ENCODE data around the gene RNF212.

The RNF212 gene

DNA sequence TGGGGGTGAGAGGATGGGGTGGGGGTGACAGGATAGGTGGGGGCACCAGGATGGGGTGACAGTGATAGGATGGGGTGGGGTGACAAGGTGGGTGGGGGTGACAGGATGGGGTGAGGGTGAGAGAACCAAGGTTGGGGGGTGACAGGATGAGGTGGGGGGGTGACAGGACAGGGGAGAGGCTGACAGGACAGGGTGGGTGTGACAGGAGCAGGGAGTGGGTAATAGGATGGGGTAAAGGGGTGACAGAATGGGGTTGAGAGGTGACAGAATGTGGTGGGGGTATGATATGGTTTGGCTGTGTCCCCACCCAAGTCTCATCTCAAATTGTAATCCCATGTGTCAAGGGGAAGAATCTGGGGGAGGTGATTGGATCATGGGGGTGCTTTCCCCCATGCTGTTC is 26.0 kb downstream of the RNF212 start:
- no peak for DNase-seq

DNA sequence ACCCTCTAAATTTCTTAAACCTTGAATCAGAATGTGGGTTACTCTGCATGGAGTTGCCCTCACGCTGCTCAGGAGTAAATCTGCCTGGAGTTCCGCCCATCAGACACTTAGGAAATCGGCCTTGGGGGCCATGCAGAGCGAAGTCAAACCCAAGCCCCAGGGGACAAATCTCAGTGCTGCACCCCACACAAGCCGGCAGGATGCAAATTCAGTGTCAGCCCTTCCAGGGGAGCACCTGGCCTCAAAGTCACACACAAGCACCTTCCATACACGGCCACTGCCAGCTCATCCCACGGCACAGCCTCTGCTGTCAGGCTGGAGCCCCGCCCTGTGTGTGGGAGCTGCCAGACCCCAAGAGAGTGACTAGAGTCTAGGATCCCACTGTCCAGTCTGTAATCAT is 27.4 kb downstream of the RNF212 start:
- no peak for DNase-seq

DNA sequence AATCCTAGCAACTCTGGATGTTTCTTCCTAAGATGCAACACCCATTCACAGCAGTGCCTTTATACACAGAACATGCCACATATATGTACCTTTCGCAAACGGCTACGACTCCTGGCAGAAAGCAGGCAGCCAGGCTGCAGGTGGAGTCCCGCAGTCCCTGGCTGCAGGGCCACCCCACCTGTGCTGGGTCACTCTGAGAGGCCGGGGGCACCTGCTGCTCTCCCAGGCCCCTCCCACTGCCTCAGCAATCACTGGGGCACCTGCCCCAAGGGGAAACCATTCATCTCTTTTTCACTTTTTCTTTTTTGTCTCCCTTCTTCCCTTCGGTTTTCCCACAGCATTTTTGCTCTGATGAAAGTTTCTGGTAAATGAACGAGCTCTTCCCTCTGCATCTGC is 28.0 kb downstream of the RNF212 start:
- DNase-seq = no peak

DNA sequence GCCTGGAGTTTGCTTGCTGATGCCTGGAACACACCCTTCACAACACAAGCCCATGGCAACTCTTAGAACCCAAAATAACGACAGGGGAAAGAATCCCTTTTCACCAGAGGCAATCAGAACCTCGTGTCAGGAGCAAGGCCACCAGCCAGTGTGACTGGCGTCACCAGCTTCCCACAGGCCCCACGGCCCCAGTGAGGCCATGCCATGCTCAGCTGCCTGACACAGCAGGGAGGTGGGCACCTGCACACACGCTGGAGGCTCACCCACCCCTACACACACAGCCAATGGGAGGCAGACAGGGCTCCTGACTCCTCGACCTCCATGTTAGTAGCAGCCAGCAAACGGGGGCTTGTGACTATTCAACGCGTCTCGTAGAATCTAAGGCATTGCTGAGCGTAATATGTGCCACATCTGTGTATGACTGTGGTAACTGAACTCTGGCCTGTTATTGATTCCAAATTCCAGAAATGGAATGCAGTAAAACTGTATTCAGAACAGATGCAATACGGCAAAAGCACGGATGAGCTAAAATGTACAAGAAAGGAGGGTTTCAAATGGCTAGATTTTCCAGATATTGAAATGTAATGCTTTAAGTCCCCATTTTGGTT is 28.5 kb downstream of the RNF212 start:
- no peak for DNase-seq

DNA sequence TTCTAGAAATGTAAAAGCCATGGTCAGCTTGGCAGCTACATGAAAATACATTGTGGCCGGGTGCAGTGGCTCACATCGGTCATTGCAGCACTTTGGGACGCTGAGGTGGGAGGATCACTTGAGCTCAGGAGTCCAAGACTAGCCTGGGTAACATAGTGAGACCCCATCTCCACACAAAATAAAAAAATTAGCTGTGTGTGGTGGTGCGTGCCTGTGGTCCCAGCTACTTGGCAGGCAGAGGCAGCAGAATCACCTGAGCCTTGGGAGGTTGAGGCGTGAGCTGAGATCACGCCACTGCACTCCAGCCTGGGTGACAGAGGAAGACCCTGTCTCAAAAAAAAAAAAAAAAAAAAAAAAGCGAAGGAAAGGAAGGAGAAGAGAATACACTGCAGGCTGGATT is 29.0 kb downstream of the RNF212 start:
- no peak for DNase-seq

DNA sequence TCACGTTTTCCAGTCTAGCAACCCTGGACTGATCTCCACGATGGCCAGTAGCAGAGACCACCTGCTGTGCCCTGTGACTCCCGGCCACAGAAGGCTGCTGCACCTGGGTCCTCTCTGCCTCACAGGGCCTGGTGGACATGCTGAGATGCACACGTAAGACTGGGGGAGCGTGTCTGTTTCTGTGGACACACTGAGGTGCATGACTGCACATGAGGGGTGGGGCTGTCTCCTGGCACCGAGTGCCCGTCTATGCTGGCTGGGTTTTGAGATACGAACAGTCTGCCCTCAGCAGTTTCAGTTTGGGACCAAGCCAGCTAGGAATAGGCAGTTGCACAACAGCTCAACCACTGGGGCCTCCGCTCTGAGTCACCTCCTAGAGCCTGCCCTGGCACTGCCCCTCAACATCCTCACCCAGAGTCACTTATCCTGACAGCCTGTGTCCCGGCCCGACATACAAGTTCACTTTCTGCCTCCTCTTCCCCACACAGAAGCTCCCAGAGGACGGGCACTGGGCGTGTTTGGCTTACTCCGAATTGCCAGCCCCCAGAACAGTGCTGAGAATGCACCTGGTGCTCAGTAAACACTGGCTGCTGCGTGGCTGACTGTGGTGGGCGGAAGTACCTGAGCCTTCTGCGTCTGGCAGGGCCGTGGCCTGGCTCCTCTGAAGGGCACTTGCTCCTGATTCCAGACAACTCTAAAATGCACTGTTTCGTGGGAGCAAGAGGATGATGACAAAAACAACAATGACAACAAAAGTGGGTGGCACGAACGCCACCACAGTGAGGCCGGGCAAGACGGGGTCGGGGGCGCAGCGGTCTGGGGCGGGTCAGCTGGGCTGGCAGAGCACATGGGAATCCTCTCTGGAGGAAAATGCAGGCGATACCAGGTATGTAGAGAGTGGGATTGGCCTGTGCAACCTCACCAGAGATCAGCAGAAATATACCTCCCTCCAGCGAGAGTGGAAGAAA is 30.9 kb downstream of the RNF212 start:
- no peak for DNase-seq

DNA sequence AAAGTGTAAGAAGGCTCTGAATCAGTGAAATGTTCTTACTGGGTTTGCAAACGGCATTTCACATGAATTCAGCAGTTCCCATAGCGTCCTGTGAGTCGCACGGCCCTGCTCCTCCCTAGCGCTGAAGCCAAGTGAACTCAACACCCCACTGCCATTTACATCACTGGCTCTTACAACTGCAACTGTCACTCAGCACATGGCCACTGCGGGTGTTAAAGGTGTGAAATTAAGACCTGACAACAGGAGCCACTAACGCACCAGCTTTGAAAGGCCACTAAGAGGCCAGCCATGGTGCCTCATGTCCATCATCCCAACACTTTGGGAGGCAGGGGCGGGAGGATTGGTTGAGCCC is 31.7 kb downstream of the RNF212 start:
- DNase-seq = no peak

DNA sequence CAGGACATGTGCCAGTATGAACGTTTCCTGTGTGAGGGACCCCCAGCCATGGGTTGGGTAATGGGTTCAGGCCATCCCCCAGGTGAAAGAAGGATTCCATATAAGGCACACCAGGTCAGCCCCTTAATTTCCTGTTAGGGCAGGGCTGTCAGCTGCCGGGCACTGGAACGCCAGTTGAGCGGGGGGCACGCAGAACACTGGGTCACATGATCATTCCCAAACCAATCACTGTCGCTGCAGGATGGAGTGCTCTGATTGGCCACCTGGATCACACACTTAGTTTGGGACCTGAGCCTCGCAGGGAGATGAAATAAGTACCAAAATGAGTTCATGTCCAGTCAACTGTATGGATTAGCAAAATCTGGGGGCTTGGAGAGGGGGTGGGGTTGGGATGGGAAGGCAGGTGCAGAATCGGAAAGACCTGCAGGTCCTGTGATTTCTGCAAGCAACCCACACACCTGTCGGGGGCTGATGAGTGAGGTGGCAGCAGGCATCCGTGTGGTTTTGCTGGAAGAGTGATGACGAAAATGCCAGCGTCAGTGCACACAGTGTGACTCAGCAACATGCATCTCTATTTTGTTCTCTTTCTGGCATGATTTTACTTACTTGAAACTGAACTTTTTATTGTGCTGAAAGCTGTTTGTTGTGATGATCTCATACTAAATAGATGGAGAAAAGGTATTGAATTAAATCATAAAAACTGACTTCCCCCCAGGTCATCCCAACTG is 32.2 kb downstream of the RNF212 start:
- no peak for DNase-seq

DNA sequence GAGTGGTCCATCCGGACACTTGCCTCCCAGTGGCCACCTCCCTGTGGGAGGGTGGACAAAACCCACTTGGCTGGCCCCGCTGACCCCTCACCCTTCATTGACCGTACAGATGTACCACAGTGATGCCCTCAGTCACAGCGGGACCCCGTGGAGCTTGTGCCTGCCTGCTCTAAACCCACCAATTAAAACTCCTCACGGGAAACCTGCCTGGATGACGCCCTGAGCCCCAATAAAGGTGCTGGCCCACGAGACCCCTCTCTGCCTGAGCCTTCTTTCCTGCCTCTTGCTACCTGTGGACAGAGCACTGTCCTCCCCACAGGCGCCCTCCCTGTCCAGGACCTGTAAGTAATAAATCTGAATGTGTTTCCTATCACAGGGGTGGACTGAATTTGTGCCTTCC is 32.9 kb downstream of the RNF212 start:
- DNase-seq = no peak

DNA sequence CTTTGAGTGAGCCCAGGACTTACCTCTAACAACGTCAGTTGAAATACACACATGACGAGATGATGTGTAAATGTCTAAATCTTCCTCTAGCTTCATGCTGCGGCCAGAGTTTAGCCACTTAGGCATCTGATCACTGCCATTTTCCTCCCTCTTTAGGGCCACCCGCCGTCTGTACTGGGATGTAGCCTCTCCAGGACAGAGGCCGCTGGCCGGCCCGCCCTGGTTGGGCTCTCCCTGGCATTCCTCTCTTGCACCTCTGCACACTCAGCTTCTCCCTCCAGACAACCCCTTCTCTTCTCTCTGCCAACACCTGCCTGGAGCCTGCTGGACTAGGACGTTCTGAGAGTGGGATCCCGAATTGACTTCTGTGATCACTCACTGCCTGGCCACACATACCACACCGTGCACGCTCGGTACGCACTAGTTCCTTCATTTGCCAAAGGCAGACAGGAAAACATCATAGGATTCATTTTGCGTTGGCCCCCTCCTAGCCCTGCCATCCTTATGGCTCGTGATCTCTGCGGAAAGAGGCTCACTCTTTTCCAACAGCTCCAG is 33.6 kb downstream of the RNF212 start:
- no peak for DNase-seq

DNA sequence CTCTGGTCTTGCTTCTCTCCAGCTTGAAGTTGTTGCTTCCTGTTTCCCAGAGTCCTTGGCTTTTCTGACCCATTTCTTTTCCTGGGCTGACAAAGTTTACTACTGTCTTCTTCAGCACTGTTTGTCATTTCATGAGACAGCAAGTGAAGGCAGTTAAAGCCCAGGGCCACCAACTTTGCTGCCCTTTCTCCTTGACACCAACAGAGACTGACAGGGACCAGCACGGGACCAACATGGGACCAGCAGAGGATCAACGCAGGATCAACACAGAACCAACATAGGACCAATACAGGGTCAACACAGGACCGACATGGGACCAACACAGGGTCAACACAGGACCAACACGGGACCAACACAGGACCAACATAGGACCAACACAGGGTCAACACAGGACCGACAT is 34.9 kb downstream of the RNF212 start:
- no peak for DNase-seq

DNA sequence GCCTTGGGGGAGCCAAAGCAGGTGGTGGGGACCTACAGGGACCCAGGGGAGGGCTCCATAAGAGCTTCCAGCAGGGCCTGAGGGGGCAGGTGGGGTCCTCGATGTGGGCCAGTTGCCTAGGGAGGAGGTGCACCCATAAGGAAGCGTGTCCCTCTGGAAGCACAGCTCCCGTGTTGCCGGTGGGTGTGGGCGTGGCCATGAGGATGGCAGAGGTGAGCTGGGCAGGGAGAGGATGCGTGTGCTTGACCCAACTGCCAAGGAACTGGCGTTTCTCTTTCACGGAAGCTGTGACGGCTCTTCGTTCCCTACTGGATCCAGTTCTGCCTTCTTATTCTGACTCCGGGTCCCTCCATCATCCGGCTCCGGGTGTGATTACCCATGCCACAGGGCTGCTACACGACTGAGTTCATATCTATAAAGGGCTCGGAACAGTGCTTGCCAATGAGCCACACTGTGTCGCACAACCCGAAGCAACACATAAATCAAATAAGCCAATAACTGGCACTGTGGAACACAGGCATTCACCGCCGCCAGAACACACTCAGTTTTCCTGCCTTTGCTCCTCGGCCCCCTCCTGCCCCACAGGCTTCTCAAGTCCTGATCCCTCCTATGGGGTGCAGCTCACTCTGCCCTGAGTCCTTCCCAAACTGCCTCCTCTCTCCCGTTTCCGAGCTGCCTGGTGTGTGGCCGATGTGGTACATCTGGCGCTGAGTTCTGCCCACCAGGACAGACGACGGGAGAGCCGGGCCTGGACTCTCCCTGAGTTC is 35.5 kb downstream of the RNF212 start:
- DNase-seq = no peak

DNA sequence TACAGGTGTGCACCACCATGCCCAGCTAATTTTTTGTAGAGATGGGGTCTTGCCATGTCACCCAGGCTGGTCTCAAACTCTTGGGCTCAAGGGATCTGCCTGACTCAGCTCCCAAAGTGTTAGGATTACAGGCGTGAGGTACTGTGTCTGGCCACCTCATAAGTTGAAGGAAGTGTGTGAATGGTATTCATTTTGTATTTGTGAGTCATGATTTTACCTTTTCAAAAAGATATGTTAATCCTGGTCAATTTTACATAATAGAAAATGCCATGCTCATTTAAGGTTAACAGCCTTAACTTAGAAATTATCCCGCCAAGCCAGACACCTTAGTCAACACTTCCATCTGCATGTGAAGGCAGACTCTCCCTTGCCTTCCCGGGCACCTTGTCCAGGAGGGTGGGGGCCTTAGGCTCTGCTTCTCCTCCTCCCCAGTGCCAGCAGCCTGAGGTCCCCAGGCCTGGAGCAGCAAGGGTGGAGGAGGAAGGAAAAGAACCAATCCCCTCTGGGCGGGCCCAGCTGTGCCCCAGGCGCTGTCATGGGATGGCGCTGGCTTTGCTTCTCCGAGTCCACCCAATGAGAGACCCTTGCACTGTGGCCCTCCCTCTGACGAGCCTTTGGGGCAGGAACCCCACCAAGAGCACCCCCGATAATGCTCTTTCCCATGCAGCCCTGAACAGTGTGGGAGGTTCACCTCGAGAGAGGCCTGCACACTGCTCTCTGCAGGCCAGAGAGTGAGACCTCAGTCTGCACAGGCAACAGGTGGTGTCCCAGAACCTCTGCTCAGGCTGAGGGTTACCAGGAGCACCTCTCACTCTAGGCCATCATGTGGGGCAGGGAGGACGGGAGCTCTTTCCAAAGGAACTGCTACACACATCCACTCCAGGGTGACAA is 37.3 kb downstream of the RNF212 start:
- no peak for DNase-seq

DNA sequence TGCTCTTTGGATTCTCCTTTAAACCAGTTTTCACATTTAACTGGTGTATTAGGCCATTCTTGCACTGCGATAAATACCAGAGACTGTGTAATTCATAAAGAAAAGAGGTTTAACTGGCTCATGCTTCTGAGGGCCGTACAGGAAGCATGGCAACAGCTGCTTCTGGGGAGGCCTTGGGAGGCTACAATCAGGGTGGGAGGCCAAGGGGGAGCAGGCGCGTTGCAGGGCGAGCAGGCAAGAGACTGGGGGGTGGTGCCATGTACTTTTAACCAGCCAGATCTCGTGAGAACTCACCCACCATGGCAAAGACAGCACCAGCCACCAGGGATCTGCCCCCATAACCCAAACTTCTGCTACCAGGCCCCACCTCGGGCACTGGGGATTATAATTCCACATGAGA is 38.1 kb downstream of the RNF212 start:
- no peak for DNase-seq

DNA sequence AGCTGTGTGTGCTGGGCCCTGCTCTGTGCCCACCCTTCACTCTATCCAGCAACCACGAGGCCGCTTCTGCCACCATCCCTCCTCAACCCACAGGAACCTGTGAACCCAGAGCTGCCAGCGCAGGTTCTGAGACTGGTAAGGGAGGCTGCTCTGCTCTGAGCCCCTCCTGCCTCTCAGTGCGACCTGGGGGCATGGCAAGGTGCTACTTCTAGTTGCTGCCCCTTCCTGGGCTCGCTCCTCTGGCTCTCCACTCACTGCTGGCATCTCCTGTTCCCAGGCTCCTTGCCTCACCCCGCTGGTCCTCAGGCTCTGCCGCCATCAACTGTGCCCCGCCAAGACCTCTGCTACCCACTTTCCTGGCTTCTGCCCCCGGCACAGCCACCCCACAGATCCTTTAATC is 39.3 kb downstream of the RNF212 start:
- DNase-seq = no peak

DNA sequence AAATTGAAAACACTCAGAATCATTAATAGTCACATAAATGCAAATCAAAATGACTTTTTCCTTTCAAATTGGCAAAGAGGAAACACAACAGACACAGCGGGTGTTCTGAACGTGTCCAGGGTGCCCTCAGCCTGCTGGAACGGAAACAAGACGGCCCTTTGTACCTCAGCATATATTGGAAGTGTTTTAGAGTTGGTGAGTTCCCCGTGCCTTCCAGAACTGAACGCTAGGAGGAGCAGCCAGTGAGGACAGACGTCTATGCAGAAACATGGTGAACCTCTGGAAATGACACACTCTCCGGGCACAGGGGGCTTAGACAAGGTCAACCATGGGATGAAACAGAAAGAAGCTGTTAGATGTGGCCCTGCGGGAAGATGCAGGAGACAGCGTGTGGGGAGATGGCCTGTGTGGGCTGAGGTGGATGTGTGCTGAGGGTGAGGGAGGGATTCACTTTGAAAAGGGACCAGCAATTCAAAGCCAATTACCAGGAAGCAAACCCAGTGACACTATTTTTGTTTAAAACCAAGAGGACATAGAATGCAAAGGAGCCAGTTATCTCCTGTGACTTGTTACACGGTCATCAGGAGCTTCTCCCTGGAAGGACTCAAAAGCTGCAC is 40.4 kb downstream of the RNF212 start:
- DNase-seq = peak; percentile 31 to 47

DNA sequence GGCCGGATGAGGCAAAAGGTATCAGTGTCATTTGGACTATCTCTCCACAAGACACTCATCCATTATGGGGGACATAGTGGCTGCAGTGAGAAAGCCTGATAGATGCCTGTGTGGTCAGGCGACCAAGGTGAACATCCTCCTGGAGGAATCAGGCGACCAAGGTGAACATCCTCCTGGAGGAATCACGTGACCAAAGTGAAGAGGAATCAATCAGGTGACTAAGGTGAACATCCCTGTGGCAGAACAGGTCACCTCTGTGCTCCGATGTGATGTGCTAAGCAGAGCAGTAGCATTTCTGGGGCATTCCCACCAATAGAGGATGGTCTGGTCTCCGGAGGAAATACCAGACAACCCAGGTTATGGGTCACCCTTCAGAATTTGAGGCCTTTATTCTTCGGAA is 44.0 kb downstream of the RNF212 start:
- no peak for DNase-seq

DNA sequence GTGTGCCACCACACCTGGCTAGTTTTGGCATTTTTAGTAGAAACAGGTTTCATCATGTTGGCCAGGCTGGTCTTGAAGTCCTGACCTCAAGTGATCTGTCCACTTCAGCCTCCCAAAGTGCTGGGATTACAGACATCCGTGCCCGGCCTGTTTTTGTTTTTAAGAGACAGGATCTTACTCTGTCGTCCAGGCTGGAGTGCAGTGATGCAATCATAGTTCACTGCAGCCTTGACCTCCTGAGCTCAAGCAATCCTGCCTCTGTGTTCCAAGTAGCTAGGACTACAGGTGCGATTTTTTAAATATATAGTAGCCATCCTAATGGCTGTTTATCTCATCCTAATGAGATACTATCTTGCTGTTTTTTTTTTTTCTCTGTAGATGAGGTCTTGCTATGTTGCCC is 47.6 kb downstream of the RNF212 start:
- DNase-seq = no peak

DNA sequence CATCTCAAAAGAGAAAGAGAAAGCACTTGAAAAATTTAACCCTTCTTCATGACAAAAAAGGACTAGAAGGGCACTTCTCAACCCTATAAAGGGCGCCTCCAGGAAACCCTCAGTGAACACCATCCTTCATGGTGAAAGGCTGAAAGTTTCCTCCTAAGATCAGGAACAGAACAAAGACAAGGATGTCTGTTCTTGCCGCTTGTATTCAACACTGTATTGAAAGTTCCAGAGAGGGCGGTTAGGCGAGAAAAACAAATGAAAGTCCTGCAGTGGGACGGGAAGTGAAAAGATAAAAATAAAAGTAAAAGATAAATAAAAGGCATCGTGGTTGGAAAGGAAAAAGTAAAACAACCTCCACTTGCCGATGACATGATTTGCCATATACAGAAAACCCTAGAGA is 50.9 kb downstream of the RNF212 start:
- DNase-seq = no peak

DNA sequence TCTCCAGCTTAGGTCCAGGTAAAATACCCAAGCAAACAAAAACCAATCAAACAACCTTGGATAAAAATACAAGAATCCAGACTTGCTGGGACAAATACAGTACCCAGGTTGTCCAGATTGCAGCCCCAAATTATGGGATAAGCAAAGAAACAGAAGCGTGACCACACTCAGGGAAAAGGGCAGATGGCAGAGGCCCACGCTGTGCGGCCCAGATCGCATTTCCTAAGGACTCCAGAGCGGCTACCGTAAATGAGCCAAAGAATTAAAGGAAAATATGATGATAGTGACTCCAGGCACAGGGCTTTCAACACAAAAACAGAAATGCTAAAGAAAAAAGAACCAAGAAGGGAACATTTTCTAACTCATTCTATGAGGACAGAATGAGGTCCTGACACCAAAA is 51.6 kb downstream of the RNF212 start:
- DNase-seq = no peak

DNA sequence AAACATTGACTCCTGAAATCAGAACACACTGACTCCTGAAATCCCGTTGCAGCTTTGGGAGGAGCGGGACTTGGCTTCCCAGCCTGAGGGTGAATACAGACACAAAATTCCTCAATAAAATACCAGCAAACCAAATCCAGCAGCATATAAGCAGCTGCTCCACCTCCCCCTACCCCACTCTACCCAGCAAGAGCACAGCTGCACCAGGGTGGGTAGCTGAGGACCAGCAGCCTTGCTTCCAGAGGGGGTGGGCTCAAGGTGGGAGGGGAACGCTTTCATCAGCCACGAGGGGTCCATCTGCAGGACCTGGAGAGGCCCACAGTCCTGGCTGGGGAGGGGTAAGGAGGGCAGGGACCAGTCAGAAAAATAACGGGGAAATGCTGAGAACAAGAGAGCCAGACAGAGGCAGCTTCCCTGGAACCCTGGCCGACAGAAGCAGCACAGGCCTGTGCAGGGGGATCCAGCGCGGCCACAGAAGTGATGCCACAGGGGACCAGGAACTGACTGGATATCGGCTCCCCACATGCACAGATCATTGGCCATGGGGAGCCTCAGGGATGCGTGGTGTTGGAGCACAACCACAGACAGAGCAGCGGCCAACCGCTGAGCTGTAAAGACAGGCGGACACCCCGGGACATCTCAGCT is 52.2 kb downstream of the RNF212 start:
- DNase-seq = no peak
